Neural cell (in vitro differentiated cells): ENCODE results near the gene PLAAT5.

Source experiments
- CTCF ChIP-seq: fragments of 450-650 bp; IDR thresholded peaks from 2 replicates; pipeline ENCODE4 v1.5.1; 2014; ENCODE audit warnings: antibody characterized with exemption, mild to moderate bottlenecking, moderate library complexity; ENCODE audit not compliant: poor library complexity, severe bottlenecking
- EP300 ChIP-seq: fragments of 450-650 bp; conservative IDR thresholded peaks from 2 replicates; pipeline ENCODE4 v1.6.1; 2014; ENCODE audit warnings: antibody characterized with exemption, mild to moderate bottlenecking, moderate library complexity; ENCODE audit not compliant: poor library complexity, severe bottlenecking
- EZH2 ChIP-seq: fragments of 200-600, 300-800 bp; shearing (Covaris generic), sonication (generic); IDR thresholded peaks from 2 replicates; pipeline ENCODE4 v1.6.1; 2014; ENCODE audit warnings: antibody characterized with exemption, low read length, borderline replicate concordance, mild to moderate bottlenecking; ENCODE audit not compliant: insufficient read depth, poor library complexity, severe bottlenecking
- MXI1 ChIP-seq: fragments of 450-650 bp; conservative IDR thresholded peaks from 2 replicates; pipeline ENCODE4 v1.6.1; 2014; ENCODE audit warnings: antibody characterized with exemption, mild to moderate bottlenecking; ENCODE audit not compliant: poor library complexity, severe bottlenecking
- POLR2AphosphoS5 ChIP-seq: IDR thresholded peaks from 2 replicates; pipeline ENCODE4 v1.6.1; 2012
- REST ChIP-seq: IDR thresholded peaks from 2 replicates; pipeline ENCODE4 v1.6.1; 2012; ENCODE audit warnings: borderline replicate concordance
- TAF1 ChIP-seq: IDR thresholded peaks from 2 replicates; pipeline ENCODE4 v1.6.1; 2012; ENCODE audit warnings: low read depth

- no peak for TF ChIP-seq CTCF
- no peak for TF ChIP-seq REST
- TF ChIP-seq POLR2AphosphoS5, result no peak
- TF ChIP-seq EZH2, result no peak
- no peak for TF ChIP-seq TAF1
- no peak for TF ChIP-seq MXI1
- TF ChIP-seq EP300, result no peak
Measured at GRCh38 chr11:63527667-63528066, 36.7 kb upstream of the PLAAT5 start.
